Islet precursor cell (in vitro differentiated cells): Measurements from ENCODE around the gene HIVEP3.

Experiments used
- DNase-seq: peaks from one replicate; pipeline ENCODE4 v3.0.0-alpha.2; 2018

HIVEP3 gene

GRCh38 chr1:41726292-41726691, 192.4 kb downstream of the HIVEP3 start:
- no peak for DNase-seq

GRCh38 chr1:41724926-41725325, 193.8 kb downstream of the HIVEP3 start:
- no peak for DNase-seq

GRCh38 chr1:41724248-41724647, 194.5 kb downstream of the HIVEP3 start:
- no peak for DNase-seq

- no peak for DNase-seq
Observed at GRCh38 chr1:41723786-41724185, 194.9 kb downstream of the HIVEP3 start.

- DNase-seq: no peak
Observed at GRCh38 chr1:41722184-41722583, 196.5 kb downstream of the HIVEP3 start.

- no peak for DNase-seq
Observed at GRCh38 chr1:41720861-41721410, 197.8 kb downstream of the HIVEP3 start.

GRCh38 chr1:41719590-41719989, 199.1 kb downstream of the HIVEP3 start:
- no peak for DNase-seq

GRCh38 chr1:41719128-41719527, 199.6 kb downstream of the HIVEP3 start:
- no peak for DNase-seq

- no peak for DNase-seq
Observed at GRCh38 chr1:41718497-41718896, 200.2 kb downstream of the HIVEP3 start.

- DNase-seq: no peak
Observed at GRCh38 chr1:41716188-41717130, 202.3 kb downstream of the HIVEP3 start.

- DNase-seq: no peak
Observed at GRCh38 chr1:41715441-41716095, 203.2 kb downstream of the HIVEP3 start.

- DNase-seq: no peak
Observed at GRCh38 chr1:41714638-41715389, 203.9 kb downstream of the HIVEP3 start.

- peak; percentile 73 for DNase-seq
Observed at GRCh38 chr1:41713557-41714327, 205.0 kb downstream of the HIVEP3 start.

- no peak for DNase-seq
Observed at GRCh38 chr1:41713141-41713540, 205.6 kb downstream of the HIVEP3 start.

- DNase-seq: no peak
Observed at GRCh38 chr1:41712695-41713094, 206.0 kb downstream of the HIVEP3 start.

GRCh38 chr1:41712081-41712480, 206.6 kb downstream of the HIVEP3 start:
- no peak for DNase-seq

GRCh38 chr1:41711581-41711980, 207.1 kb downstream of the HIVEP3 start:
- no peak for DNase-seq

- DNase-seq: no peak
Observed at GRCh38 chr1:41710980-41711379, 207.7 kb downstream of the HIVEP3 start.

- DNase-seq: no peak
Observed at GRCh38 chr1:41709873-41710272, 208.8 kb downstream of the HIVEP3 start.

- no peak for DNase-seq
Observed at GRCh38 chr1:41709331-41709730, 209.4 kb downstream of the HIVEP3 start.

- no peak for DNase-seq
Observed at GRCh38 chr1:41708332-41708731, 210.4 kb downstream of the HIVEP3 start.

GRCh38 chr1:41707793-41708192, 210.9 kb downstream of the HIVEP3 start:
- DNase-seq: no peak
